Mucosa of stomach (tissue), 1 donor: ENCODE measurements around the gene LRRC58.
"Not testable (repeated sequence)": the region's sequence is repeated elsewhere in the genome, so short reads cannot be mapped to it uniquely, and the experiment has no call there.

Experiments
- H3K27me3 ChIP-seq: one replicate; pipeline ENCODE4 v1.7.0; 2013; ENCODE audit warnings: mild to moderate bottlenecking, low read length; ENCODE audit not compliant: control insufficient read depth, insufficient read depth
- H3K36me3 ChIP-seq: one replicate; pipeline ENCODE4 v1.7.0; 2013; ENCODE audit warnings: low read length; ENCODE audit not compliant: control insufficient read depth, insufficient read depth
- H3K4me1 ChIP-seq: one replicate; pipeline ENCODE4 v1.7.0; 2013; ENCODE audit warnings: mild to moderate bottlenecking, low read length; ENCODE audit not compliant: control insufficient read depth, insufficient read depth
- H3K4me3 ChIP-seq: one replicate; pipeline ENCODE4 v1.7.0; 2013; ENCODE audit warnings: low read length
- H3K9ac ChIP-seq: one replicate; pipeline ENCODE4 v1.7.0; 2013; ENCODE audit warnings: mild to moderate bottlenecking, low read length, moderate library complexity
- H3K9me3 ChIP-seq: one replicate; pipeline ENCODE4 v1.7.0; 2013; ENCODE audit warnings: mild to moderate bottlenecking, low read length, moderate library complexity; ENCODE audit not compliant: control insufficient read depth
- donor health status: Pancreatic carcinoma.

Gene LRRC58

DNA sequence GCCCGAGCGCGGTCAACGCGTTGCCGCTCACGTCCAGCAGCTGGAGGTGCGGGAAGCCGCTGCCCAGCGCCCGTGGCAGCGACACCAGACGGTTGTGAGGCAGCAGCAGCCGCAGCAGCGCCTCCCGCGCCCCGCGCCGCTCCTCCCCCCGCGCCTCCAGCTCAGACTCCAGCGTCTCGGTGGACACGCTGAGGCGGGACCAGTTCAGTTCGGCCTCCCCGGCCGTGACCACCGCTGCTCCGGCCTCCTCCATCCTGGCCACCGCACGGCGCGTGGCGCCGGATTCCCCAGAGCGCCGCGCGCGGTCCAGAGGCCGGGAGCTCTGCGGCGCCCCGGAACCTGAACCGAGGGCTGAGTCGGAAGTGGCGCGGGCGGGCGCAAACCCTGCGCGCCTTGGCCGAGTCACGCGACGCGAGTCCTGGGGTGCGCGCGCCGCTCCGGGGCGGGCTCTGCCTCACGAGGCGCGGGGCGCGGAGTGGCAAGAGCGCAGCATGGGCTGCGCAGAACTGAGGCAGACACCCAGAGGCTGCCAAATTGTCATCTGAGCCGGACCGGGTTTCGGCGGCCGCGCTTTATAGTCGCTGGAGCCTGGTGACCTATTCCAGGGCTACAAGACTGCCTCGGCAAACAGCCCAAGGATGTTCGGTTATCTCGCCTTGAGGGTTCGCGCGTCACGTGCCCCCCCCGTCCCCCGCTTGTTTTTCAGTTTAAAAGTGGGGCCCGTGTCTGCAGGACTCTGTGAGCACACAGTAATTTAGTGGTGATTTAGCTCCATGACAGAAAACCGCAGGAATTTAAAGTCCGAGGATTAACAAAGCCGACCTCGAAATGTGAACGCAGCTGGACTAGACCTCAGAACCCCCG lies at the start of gene LRRC58:
LRRC58 (minus strand) TSS at position 364 of the 864 bp plus-strand sequence; CDS start at position 253, 111 bp downstream.
- Histone ChIP-seq H3K4me1 (peaks cover 16% of the 10 kb centered on the region), H3K9ac (peak within 1 kb of the TSS; percentile 78), H3K4me3 (peak within 1 kb of the TSS; percentile 74), H3K36me3 (no peaks in the 10 kb centered on the region), H3K9me3 (no peaks in the 10 kb centered on the region), H3K27me3 (no peaks in the 10 kb centered on the region)

- no peaks in the 10 kb centered on the region for H3K9me3 ChIP-seq
- H3K4me1 ChIP-seq = no peaks in the 10 kb centered on the region
- H3K9ac ChIP-seq = no peak overlapping the region
- H3K4me3 ChIP-seq = no peak overlapping the region
- H3K36me3 ChIP-seq = no peaks in the 10 kb centered on the region
- no peaks in the 10 kb centered on the region for H3K27me3 ChIP-seq
Observed at GRCh38 chr3:120396469-120396868, 47.3 kb upstream of the LRRC58 start.

DNA sequence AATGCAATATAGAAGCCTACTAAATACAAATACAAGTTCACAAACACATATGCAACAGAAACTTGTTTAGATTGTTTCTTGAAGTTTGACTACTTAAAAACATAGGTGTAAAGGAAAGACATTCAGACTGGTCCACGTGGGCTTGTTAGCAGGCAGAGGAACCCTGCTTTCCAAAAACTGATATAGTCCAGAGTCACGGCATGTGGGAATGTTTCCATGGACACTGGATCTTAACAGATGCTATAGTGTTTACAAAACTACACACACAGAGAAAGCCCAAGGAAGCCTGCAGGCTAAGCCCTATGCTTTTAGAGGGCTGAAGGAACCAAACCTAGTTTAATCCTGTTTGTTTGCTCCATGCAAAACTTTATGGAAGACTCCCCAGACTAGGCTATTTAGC lies 45.2 kb upstream of the LRRC58 start:
- no peak overlapping the region for H3K9ac ChIP-seq
- no peaks in the 10 kb centered on the region for H3K27me3 ChIP-seq
- H3K4me3 ChIP-seq = no peak overlapping the region
- no peaks in the 10 kb centered on the region for H3K4me1 ChIP-seq
- H3K36me3 ChIP-seq = no peaks in the 10 kb centered on the region
- no peaks in the 10 kb centered on the region for H3K9me3 ChIP-seq

GRCh38 chr3:120393761-120394160 lies 44.6 kb upstream of the LRRC58 start:
- Histone ChIP-seq H3K36me3 (no peaks in the 10 kb centered on the region), H3K4me1 (no peaks in the 10 kb centered on the region), H3K9me3 (no peaks in the 10 kb centered on the region), H3K27me3 (no peaks in the 10 kb centered on the region), H3K4me3 (no peak overlapping the region), H3K9ac (no peak overlapping the region)

DNA sequence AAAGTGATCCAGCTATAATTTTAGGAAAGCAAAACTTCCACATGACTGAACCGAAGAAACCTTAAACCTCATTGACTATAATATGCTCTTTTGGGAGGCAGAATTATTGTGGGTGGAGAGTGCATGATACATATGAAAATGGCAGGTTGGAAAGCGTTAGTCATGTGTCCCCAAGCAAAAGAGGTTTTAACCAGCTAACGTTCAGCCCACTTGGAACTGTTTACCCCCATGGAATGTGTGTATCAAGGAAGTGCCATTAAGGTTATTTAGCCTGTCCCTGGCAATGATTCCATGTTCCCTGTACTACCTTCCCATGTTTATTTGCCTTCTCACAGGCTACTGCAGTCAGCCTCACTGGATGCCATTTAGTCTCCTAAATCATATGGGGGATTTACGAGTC lies 44.1 kb upstream of the LRRC58 start:
- Histone ChIP-seq H3K4me1 (no peaks in the 10 kb centered on the region), H3K9me3 (no peaks in the 10 kb centered on the region), H3K9ac (no peak overlapping the region), H3K27me3 (no peaks in the 10 kb centered on the region), H3K36me3 (no peaks in the 10 kb centered on the region), H3K4me3 (no peak overlapping the region)

GRCh38 chr3:120382941-120383447 lies 33.8 kb upstream of the LRRC58 start:
- Histone ChIP-seq H3K9me3 (no peaks in the 10 kb centered on the region), H3K4me3 (no peak overlapping the region), H3K4me1 (no peaks in the 10 kb centered on the region), H3K27me3 (no peaks in the 10 kb centered on the region), H3K36me3 (no peaks in the 10 kb centered on the region), H3K9ac (no peak overlapping the region)

DNA sequence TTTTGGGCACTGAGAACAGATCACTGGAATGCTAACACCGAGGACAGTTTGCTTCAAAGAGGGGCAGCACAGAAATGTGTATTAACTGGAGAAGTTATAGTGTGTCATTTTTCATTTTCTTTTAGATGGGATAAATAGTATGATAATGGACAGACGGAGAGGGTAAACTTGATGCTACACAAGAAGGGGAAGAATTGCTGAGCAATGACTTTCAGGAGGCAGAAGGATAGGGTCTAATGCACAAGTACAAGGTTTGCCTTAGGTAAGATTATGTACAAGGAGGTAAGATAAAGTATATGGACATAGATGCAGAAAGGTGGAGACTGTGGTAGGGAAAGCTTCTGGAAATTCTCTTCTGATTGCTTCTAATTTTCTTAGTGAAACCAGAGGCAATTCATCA lies 32.3 kb upstream of the LRRC58 start:
- H3K4me1 ChIP-seq = no peaks in the 10 kb centered on the region
- H3K4me3 ChIP-seq = no peak overlapping the region
- H3K9ac ChIP-seq = no peak overlapping the region
- no peaks in the 10 kb centered on the region for H3K27me3 ChIP-seq
- no peaks in the 10 kb centered on the region for H3K36me3 ChIP-seq
- H3K9me3 ChIP-seq = no peaks in the 10 kb centered on the region

- H3K4me3 ChIP-seq, H3K9ac ChIP-seq, H3K36me3 ChIP-seq, H3K9me3 ChIP-seq, H3K4me1 ChIP-seq, H3K27me3 ChIP-seq: not testable (repeated sequence)
Observed at GRCh38 chr3:120377948-120378347, 28.8 kb upstream of the LRRC58 start.

DNA sequence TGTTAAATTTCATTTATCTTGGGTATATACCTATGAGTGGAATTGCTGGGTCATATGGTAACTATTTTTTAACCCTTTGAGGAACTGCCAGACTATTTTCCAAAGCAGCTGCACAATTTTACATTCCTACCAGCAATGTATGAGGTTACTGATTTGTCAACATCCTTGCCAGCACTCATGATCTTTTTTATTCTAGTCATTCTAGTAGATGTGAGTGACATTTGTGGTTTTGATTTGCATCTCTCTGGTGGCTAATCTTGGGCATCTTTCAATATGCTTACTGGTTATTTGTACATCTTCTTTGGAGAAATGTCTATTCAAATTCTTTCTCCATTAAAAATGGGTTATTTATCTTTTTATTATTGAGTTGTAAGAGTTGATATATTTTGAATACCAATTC lies 21.3 kb upstream of the LRRC58 start:
- Histone ChIP-seq H3K9me3 (no peaks in the 10 kb centered on the region), H3K4me3 (no peak overlapping the region), H3K36me3 (no peaks in the 10 kb centered on the region), H3K27me3 (no peaks in the 10 kb centered on the region), H3K4me1 (no peaks in the 10 kb centered on the region), H3K9ac (no peak overlapping the region)

DNA sequence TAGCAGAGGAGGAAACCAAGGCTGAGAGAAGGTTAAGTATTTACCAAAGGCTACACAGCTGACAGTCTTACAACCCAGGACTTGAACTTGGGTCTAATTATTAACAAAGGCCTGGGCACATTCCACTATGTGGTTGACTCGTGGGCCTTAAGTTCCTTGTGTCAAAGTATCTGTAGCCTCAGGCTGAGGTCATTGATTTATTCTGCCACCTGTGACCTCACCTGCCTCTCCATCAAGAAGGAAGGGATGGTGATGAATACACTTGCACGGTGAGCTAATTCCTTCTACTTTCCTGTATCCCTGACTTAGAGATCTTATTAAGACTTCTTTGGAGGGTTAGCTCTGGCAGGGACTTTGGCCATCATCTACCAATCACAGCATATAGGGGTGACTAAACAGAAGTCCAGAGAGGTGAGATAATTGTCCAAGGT lies 19.9 kb upstream of the LRRC58 start:
- Histone ChIP-seq H3K36me3 (no peaks in the 10 kb centered on the region), H3K9me3 (no peaks in the 10 kb centered on the region), H3K27me3 (no peaks in the 10 kb centered on the region), H3K4me1 (no peaks in the 10 kb centered on the region), H3K9ac (no peak overlapping the region), H3K4me3 (no peak overlapping the region)

DNA sequence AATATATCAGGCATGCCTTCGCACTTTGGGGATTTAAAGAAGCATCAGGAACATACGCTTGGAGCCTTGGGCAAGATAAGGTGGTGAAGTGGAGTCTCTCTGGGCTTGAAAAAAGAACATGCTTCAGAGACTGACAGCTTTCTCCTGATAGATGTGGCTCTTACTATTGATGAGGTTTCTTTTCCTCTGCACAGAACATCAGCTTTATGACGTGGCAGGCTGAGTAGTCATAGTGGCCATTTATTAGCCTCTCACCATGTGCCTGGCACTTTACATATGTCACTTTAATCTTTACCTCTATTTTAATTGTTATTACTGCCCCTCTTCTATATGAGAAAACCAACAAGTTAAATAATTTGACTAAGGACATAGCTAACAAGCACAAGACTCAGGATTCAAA lies 19.0 kb upstream of the LRRC58 start:
- H3K27me3 ChIP-seq = no peaks in the 10 kb centered on the region
- H3K36me3 ChIP-seq = no peaks in the 10 kb centered on the region

GRCh38 chr3:120364821-120365220 lies 15.7 kb upstream of the LRRC58 start:
- no peaks in the 10 kb centered on the region for H3K27me3 ChIP-seq
- no peaks in the 10 kb centered on the region for H3K36me3 ChIP-seq
- no peak overlapping the region for H3K9ac ChIP-seq
- no peaks in the 10 kb centered on the region for H3K4me1 ChIP-seq
- H3K9me3 ChIP-seq = no peaks in the 10 kb centered on the region
- no peak overlapping the region for H3K4me3 ChIP-seq

More for the DNA sequence above, 19.0 kb upstream of the LRRC58 start:
- no peaks in the 10 kb centered on the region for H3K4me1 ChIP-seq
- H3K9me3 ChIP-seq = no peaks in the 10 kb centered on the region
- H3K4me3 ChIP-seq = no peak overlapping the region
- no peak overlapping the region for H3K9ac ChIP-seq
